ENCODE results near the gene PGM3.

PGM3 gene

GRCh38 chr6:83190626-83191025, 2.4 kb downstream of the PGM3 start:
- Histone ChIP-seq H2AFZ (ENCODE audit: low read depth, low read length) (no peak overlapping the region), H3K4me1 (ENCODE audit: insufficient read depth, low read length) (peaks cover 34% of the 10 kb centered on the region), H3K9ac (ENCODE audit: low read depth, low read length) (no peak overlapping the region), H3K27me3 (ENCODE audit: insufficient read depth, low read length, poor library complexity) (no peaks in the 10 kb centered on the region), H3K27ac (ENCODE audit: low read length) (no peak overlapping the region), H3K4me2 (ENCODE audit: insufficient read depth, low read length) (peak overlapping the region; percentile 29; the same call in 1 of the 2 replicates), H4K20me1 (ENCODE audit: insufficient read depth, low read length) (no peaks in the 10 kb centered on the region), H3K4me3 (ENCODE audit: low read depth in 1 of 2, low read length in 2 of 2) (no peak overlapping the region), H3K36me3 (ENCODE audit: insufficient read depth, low read length) (peaks cover 33% of the 10 kb centered on the region), H3K9me3 (ENCODE audit: insufficient read depth, low read length, severe bottlenecking) (no peaks in the 10 kb centered on the region), H3K79me2 (ENCODE audit: insufficient read depth, low read length) (peaks cover 19% of the 10 kb centered on the region)
- DNase-seq (no peak), ATAC-seq (ENCODE audit: insufficient read depth, low read depth) (no peak)
- TF ChIP-seq EZH2 (IDR thresholded peaks at IDR 0.05; ENCODE audit: borderline replicate concordance, low read depth, low read length, severe bottlenecking) (no peak), CTCF (IDR thresholded peaks at IDR 0.05; ENCODE audit: borderline replicate concordance, extremely low read depth, low read length, poor library complexity, severe bottlenecking) (no peak)

- ATAC-seq (ENCODE audit: insufficient read depth, low read depth): no peak
- H3K36me3 ChIP-seq (ENCODE audit: insufficient read depth, low read length): peaks cover 44% of the 10 kb centered on the region
Observed at GRCh38 chr6:83188501-83188900, 4.6 kb downstream of the PGM3 start.

GRCh38 chr6:83185096-83185495, 8.0 kb downstream of the PGM3 start:
- Histone ChIP-seq H3K36me3 (ENCODE audit: insufficient read depth, low read length) (peaks cover 74% of the 10 kb centered on the region), H3K79me2 (ENCODE audit: insufficient read depth, low read length) (no peaks in the 10 kb centered on the region; the same call in 1 of the 2 replicates)

More at GRCh38 chr6:83188501-83188900, 4.6 kb downstream of the PGM3 start:
- no peak overlapping the region for H3K4me2 ChIP-seq (ENCODE audit: insufficient read depth, low read length)
- no peak overlapping the region for H3K9ac ChIP-seq (ENCODE audit: low read depth, low read length)
- no peaks in the 10 kb centered on the region for H4K20me1 ChIP-seq (ENCODE audit: insufficient read depth, low read length)
- no peak for TF ChIP-seq CTCF (IDR thresholded peaks at IDR 0.05; ENCODE audit: borderline replicate concordance, extremely low read depth, low read length, poor library complexity, severe bottlenecking)
- TF ChIP-seq EZH2 (IDR thresholded peaks at IDR 0.05; ENCODE audit: borderline replicate concordance, low read depth, low read length, severe bottlenecking): no peak
- peaks cover 20% of the 10 kb centered on the region for H3K4me1 ChIP-seq (ENCODE audit: insufficient read depth, low read length)
- DNase-seq: no peak
- no peaks in the 10 kb centered on the region for H3K9me3 ChIP-seq (ENCODE audit: insufficient read depth, low read length, severe bottlenecking)
- H3K4me3 ChIP-seq (ENCODE audit: low read depth in 1 of 2, low read length in 2 of 2): no peak overlapping the region
- H3K79me2 ChIP-seq (ENCODE audit: insufficient read depth, low read length): peaks cover 19% of the 10 kb centered on the region
- no peak overlapping the region for H2AFZ ChIP-seq (ENCODE audit: low read depth, low read length)
- no peak overlapping the region for H3K27ac ChIP-seq (ENCODE audit: low read length)
- H3K27me3 ChIP-seq (ENCODE audit: insufficient read depth, low read length, poor library complexity): no peaks in the 10 kb centered on the region

More at GRCh38 chr6:83185096-83185495, 8.0 kb downstream of the PGM3 start:
- no peaks in the 10 kb centered on the region for H4K20me1 ChIP-seq (ENCODE audit: insufficient read depth, low read length)
- ATAC-seq (ENCODE audit: insufficient read depth, low read depth): no peak
- no peak overlapping the region for H2AFZ ChIP-seq (ENCODE audit: low read depth, low read length)
- TF ChIP-seq EZH2 (IDR thresholded peaks at IDR 0.05; ENCODE audit: borderline replicate concordance, low read depth, low read length, severe bottlenecking) (no peak), CTCF (IDR thresholded peaks at IDR 0.05; ENCODE audit: borderline replicate concordance, extremely low read depth, low read length, poor library complexity, severe bottlenecking) (no peak)
- DNase-seq: no peak
- H3K4me3 ChIP-seq (ENCODE audit: low read depth in 1 of 2, low read length in 2 of 2): no peak overlapping the region
- H3K9me3 ChIP-seq (ENCODE audit: insufficient read depth, low read length, severe bottlenecking): no peaks in the 10 kb centered on the region
- no peak overlapping the region for H3K9ac ChIP-seq (ENCODE audit: low read depth, low read length)
- no peak overlapping the region for H3K27ac ChIP-seq (ENCODE audit: low read length)
- H3K4me1 ChIP-seq (ENCODE audit: insufficient read depth, low read length): no peaks in the 10 kb centered on the region; the same call in 1 of the 2 replicates
- H3K4me2 ChIP-seq (ENCODE audit: insufficient read depth, low read length): no peak overlapping the region
- H3K27me3 ChIP-seq (ENCODE audit: insufficient read depth, low read length, poor library complexity): no peaks in the 10 kb centered on the region

Measured in DND-41 (cell line).